ENCODE measurements around the gene USP26.
"Not testable (repeated sequence)": the region's sequence is repeated elsewhere in the genome, so short reads cannot be mapped to it uniquely, and the experiment has no call there.

The USP26 gene

DNA sequence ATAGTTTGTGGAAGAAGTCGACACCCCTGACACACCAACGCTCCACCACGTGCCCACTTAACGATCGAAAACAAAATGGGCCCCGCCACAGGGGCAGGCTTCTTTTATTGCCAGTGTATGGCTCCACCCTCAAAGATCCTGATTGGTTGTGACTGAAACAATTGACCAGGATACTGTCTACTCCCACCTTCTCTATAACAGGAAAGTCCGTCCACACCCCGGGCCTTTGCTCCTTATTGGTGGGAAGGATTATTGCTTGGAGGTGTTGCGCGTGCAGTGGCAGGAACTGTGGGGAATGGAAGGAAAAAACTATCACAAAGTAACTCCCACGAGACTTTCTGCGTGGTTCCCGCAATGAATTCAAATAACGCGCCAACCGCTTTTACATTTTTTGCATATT lies at the start of gene USP26:
USP26 (minus strand) TSS at position 79 of the 400 bp plus-strand sequence. CDS start 68,889 bp downstream, outside the sequence.
- no peak for DNase-seq

- DNase-seq: no peak
Measured at GRCh38 chrX:133134282-133134681, 37.4 kb upstream of the USP26 start.

DNA sequence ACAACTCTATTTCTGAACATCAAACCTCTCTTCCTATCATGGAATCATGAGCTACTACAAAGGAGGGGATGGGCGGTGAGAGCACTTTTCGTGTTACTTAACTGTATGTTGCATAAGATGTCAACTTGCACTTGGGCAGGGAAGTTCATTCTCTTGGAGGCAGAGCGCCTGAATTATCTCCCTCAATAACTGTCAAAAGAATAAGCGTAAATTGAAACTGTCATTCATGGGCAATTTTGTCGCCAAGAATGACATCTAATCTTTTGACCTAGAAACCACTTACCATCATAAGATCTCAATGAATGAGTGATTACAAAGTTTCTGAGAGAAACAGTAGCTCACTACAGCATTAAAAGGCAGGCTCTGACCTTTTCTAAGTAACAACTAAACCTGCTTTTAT lies 23.5 kb upstream of the USP26 start:
- no peak for DNase-seq

DNA sequence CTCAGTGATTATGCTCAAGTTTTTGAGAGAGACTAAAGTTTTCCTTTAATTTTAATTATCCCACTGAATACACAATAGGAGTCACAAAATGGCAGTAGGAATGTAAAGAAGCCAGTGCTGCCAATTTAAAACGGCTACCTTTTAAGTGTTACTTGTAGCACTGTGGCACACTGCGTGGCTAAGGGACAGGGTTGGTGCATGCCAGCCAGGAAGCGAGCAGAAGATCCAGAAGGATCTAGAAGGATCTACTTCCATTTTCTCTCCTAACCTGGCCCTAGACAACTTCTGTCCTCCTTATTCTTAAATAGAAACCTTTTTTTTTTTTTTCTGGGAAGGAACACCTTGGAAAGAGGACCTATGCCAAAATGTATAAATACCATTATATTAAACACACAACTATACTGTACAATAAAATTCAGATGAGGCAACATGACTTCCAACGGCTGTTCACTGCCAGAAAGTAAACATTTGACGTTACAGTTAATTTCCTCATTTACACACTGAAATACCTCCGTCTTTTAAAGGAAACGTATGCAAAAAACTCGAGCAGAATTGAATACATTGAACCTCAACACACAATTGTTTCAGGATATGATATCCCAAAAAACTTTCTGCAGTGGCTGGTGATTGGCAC lies 2.7 kb downstream of the USP26 start:
- no peak for DNase-seq

- DNase-seq: no peak
Measured at GRCh38 chrX:133090236-133090809, 6.6 kb downstream of the USP26 start.

GRCh38 chrX:133089411-133089810 lies 7.5 kb downstream of the USP26 start:
- no peak for DNase-seq

DNA sequence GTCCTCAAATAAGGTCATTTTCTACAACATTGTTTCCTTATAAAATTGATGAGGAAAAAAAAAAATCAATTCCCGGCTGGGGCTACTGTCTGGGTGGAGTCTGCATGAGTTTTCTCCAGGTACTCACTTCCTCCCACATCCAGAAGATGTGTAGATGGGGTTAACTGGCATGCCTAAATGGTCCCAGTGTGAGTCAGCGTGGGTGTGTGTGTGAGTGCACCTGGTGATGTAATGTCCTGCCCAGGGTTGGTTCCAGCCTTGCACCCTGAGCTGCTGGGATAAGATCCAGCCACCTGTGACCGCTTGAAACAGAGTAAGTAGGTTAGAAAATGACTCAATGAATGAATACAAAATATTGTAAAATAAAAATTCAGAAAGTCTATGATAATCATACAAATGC lies 11.1 kb downstream of the USP26 start:
- no peak for DNase-seq

DNA sequence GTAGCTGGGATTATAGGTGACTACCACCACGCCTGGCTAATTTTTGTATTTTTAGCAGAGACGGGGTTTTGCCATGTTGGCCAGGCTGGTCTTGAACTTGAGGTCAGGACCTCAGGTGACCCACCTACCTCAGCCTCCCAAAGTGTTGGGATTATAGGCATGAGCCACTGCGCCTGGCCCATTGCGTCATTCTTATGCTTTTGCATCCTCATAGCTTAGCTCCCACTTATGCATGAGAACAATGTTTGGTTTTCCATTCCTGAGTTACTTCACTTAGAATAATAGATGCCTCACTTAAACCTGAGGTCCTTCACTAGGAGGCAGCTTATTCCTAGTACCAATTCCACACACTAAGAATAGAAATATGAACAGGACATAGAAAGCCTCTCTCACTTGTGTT lies 11.9 kb downstream of the USP26 start:
- not testable (repeated sequence) for DNase-seq

- DNase-seq: no peak
Measured at GRCh38 chrX:133083899-133084298, 13.0 kb downstream of the USP26 start.

GRCh38 chrX:133081990-133082389 lies 14.9 kb downstream of the USP26 start:
- DNase-seq: no peak

GRCh38 chrX:133077856-133078255 lies 19.1 kb downstream of the USP26 start:
- DNase-seq: not testable (repeated sequence)

GRCh38 chrX:133072566-133072965 lies 24.3 kb downstream of the USP26 start:
- DNase-seq: no peak

GRCh38 chrX:133068461-133068860 lies 28.4 kb downstream of the USP26 start:
- no peak for DNase-seq

GRCh38 chrX:133056341-133056740 lies 40.6 kb downstream of the USP26 start:
- no peak for DNase-seq

- no peak for DNase-seq
Measured at GRCh38 chrX:133054761-133055405, 42.0 kb downstream of the USP26 start.

DNA sequence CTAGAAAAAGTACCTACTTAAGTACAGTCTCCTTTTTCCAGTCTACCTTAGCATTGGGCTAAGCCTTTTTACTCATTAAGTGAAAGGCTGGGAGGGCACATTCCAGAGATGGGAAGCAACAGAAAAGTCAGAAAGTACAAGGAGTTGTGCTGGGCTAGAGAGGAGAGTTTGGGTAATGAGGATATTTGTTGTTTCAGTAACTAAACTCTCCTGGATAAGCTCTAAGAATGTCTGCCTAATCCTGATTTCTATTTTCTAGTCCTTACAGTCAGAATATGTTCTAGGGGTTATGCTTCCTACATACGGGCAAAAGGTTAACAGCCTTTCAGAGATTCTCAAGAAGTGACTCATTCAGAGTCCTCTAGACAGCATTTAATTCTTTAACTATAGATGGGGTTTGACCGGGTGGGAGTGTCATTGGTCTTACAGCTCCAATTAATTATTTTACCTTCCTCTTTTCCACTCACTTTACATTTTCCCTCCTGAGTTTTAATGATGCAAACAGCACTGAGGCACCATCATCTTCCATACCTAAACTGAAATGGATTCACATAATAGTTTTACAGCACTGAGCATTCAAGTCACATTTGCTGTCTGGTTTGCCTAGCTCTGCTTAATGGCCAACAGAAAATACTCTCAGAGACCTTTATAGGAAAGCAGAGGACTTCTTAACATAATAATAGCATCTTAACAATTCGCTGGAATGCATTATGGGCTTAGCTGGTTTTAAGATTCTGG lies 42.9 kb downstream of the USP26 start:
- DNase-seq: no peak

DNA sequence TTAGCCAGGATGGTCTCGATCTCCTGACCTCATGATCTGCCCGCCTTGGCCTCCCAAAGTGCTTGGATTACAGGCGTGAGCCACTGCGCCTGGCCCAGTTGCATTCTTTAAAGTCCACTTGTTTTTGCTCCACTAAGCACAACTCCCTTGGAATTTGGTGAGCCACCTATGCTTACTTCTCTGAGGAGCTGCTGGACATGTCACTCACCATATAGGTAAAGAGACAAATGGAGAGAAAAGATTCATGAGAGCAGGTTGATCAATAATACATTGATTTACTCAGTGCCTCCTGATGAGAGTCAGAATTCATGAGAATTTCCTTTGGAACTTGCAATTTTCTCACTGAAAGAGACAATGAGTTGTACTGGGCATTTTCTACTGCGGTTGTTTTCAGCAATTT lies 48.2 kb downstream of the USP26 start:
- no peak for DNase-seq

- DNase-seq: no peak
Measured at GRCh38 chrX:133046601-133047000, 50.3 kb downstream of the USP26 start.

- peak; percentile 4 for DNase-seq
Measured at GRCh38 chrX:133045986-133046385, 50.9 kb downstream of the USP26 start.

DNA sequence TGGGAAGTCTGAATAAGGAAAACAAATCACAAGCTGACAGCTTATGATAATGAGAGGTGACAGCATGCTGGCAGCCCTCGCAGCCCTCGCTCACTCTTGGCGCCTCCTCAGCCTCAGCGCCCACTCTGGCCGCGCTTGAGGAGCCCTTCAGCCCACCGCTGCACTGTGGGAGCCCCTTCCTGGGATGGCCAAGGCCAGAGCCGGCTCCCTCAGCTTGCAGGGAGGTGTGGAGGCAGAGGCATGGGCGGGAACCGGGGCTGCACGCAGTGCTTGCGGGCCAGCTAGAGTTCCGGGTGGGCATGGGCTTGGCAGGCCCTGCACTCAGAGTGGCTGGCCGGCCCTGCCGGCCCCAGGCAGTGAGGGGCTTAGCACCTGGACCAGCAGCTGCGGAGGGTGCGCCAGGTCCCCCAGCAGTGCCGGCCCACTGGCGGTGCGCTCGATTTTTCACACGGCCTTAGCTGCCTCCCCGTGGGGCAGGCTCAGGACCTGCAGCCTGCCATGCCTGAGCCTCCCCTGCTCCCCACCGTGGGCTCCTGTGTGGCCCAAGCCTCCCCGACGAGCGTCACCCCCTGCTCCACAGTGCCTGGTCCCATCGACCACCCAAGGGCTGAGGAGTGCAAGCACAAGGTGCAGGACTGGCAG lies 52.6 kb downstream of the USP26 start:
- DNase-seq: not testable (repeated sequence)

DNA sequence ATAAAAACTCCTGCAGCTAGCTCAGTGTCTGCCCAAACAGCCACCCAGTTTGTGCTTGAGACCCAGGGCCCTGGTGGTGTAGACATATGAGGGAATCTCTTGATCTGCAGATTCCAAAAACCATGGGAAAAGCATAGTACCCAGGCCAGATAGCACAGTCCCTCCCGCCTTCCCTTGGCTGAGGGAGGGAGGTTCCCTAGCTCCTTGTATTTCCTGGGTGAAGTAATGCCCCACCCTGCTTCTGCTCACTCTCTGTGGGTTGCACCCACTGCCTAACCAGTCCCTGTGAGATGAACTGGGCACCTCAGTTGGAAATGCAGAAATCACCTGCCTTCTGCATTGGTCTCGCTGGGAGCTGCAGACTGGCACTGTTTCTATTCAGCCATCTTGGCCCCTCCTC lies 54.6 kb downstream of the USP26 start:
- DNase-seq: no peak

- no peak for DNase-seq
Measured at GRCh38 chrX:133033010-133033409, 63.9 kb downstream of the USP26 start.

DNA sequence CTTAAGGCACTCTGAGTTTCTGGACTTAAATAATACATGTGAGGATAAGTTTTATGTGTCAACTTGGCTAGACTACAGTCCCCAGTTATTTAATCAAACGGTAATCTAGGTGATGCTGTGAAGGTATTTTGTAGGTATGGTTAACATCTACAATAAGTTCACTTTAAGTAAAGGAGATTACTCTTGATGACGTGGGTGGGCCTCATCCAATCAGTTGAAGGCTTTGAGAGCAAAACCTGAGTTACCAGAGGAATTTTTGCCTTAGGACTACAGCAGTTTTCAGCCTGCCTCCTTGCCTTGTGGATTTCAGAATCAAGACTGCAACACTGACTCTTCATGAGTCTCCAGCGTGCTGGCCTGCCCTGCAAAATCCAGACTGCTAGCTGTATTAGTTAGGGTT lies 78.7 kb downstream of the USP26 start:
- no peak for DNase-seq

Measured in COR-L47 (cell line).